ENCODE data around the gene CFLAR. TPM values are rescaled to one million over a fixed set of nuclear protein-coding genes. Genes with fewer than 3 reads are reported as not detected.

The CFLAR gene
- total RNA-seq (2021; fragmentation: NEBNext Ultra II Directional; extraction: Animal tissue kit (Norgen Biotek cat#: 25700)), result 10 to 100 TPM; 56.0 to 65.1 (median 59.1) TPM
- long read RNA-seq, full-length matches to known transcripts, result 17 of 53 reads
- long read RNA-seq, partial matches to known transcripts, result 18 of 53 reads
- long read RNA-seq, other reads (novel, unspliced or antisense), result 18 of 53 reads

GRCh38 chr2:201116115-201116958, at the start of gene CFLAR:
CFLAR (plus strand) TSS chr2:201116164; CDS start chr2:201129866, 13,702 bp downstream.
- peak within 1 kb of the TSS; percentile 93 for H3K27ac Mint-ChIP-seq
- DNase-seq, result peak; percentile 68
- TF ChIP-seq CTCF (IDR thresholded peaks at IDR 0.05), result no peak
- H3K27me3 Mint-ChIP-seq (ENCODE audit: insufficient read depth), result peaks cover 5% of the 10 kb centered on the region
- H3K36me3 Mint-ChIP-seq (ENCODE audit: low read depth), result peaks cover 36% of the 10 kb centered on the region
- peaks cover 57% of the 10 kb centered on the region for H3K4me1 Mint-ChIP-seq (ENCODE audit: low read depth)
- no peaks in the 10 kb centered on the region for H3K9me3 Mint-ChIP-seq
- H3K4me3 Mint-ChIP-seq, result peak within 1 kb of the TSS; percentile 94

DNA sequence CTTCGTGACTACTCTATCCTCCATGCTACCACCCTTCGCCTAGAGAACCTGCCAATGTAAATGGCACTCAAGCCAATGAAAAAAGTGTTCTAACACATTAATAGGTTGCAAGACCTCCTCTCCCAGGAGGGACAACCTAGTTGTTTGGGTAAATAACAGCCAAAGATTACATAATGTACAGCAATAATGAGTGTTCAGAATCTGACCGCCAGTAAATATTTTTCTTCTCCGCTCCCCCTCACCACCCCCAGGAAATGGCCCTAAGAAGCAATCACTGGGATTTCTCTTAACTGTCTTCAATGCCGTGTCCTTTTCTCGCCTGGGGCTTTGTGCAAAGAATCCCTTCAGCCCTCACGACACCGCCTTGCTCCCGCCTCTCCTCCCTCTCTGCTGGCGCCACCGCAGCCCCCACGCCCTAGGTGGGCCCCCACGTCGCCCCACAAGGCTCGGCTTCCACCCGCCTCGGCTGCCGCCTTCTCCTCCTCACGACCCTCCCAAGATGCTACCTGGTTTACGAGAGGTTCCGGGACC, 45.0 kb upstream of the CFLAR start:
- no peak for TF ChIP-seq CTCF (IDR thresholded peaks at IDR 0.05)

DNA sequence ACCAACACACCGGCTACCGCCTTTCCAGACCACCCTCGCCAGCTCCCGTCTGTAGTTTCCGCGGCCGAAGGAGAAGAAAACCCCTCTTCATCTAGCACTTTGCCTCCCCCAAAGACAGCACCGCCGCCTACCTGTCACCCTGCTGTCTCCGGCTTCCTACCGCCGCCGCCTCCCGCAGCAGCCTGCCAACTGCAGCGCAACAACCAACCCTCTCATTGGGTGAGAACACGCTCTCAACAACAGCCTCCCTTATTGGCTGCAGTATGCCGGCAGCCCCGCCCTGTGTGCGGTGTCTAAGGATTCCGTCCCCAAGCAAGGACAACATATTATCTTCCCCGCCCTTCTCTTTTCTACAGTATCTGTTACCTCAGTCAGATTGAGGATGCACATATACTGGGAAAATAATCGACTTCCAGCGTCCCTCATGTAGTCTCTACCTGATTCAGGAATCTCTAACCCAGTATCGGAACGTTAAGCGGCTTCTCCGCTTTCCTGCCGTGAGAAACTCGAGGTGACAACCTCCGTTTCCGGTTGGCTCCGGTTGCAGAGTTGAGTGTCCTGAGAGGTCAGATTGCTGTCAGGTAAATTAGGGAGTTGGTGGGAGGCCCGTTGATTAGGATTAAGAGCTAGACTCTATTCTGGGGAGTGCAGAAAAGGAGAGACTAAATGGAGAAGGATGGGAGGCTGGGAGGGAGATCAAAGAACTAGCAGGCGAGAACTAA, 44.3 kb upstream of the CFLAR start, which contains the start of the genes HYCC2 and NDUFB3:
Gene HYCC2 (minus strand): TSS at position 193 of the 722 bp plus-strand sequence. CDS start 47,662 bp downstream, outside the sequence.
Gene NDUFB3 (plus strand): TSS at position 523 of the 722 bp plus-strand sequence. CDS start 6,882 bp downstream, outside the sequence.
- H3K36me3 Mint-ChIP-seq (ENCODE audit: low read depth), result peaks cover 14% of the 10 kb centered on the region
- peaks cover 33% of the 10 kb centered on the region for H3K4me1 Mint-ChIP-seq (ENCODE audit: low read depth)
- H3K4me3 Mint-ChIP-seq, result peak within 1 kb of the TSS; percentile 97
- H3K27ac Mint-ChIP-seq, result peak within 1 kb of the TSS; percentile 93
- DNase-seq, result peak; percentile 92
- no peaks in the 10 kb centered on the region for H3K9me3 Mint-ChIP-seq
- TF ChIP-seq CTCF (IDR thresholded peaks at IDR 0.05), result peak; percentile 55; the same call in 1 of the 2 replicates
- no peaks in the 10 kb centered on the region; the same call in none of the 2 replicates for H3K27me3 Mint-ChIP-seq (ENCODE audit: insufficient read depth)

More for the DNA sequence above, 45.0 kb upstream of the CFLAR start:
- Mint-ChIP-seq H3K36me3 (ENCODE audit: low read depth) (peaks cover 14% of the 10 kb centered on the region), H3K4me3 (peak overlapping the region; percentile 97), H3K27me3 (ENCODE audit: insufficient read depth) (no peaks in the 10 kb centered on the region; the same call in none of the 2 replicates), H3K27ac (peak overlapping the region; percentile 93), H3K4me1 (ENCODE audit: low read depth) (peaks cover 33% of the 10 kb centered on the region), H3K9me3 (no peaks in the 10 kb centered on the region)
- DNase-seq, result no peak

DNA sequence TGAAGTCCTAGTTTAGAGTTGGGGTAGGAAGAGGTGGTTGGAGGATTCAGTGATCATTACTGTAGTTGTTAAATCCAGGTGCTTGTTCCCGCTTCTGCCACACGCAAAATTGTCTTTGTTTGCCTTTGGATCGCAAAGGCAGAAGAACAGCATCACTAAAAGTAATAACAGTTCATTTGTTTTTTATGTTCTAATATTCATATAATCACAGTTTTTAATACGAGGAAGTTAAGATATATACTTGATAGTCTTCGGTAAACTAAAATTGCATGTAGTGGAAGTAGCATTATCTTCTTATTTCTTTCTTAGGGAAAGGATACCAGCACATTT, 43.8 kb upstream of the CFLAR start:
- peak overlapping the region; percentile 97 for H3K4me3 Mint-ChIP-seq
- no peaks in the 10 kb centered on the region for H3K9me3 Mint-ChIP-seq
- no peak for DNase-seq
- peaks cover 33% of the 10 kb centered on the region for H3K4me1 Mint-ChIP-seq (ENCODE audit: low read depth)
- H3K27me3 Mint-ChIP-seq (ENCODE audit: insufficient read depth), result no peaks in the 10 kb centered on the region; the same call in none of the 2 replicates
- TF ChIP-seq CTCF (IDR thresholded peaks at IDR 0.05), result no peak
- H3K27ac Mint-ChIP-seq, result peak overlapping the region; percentile 93
- peaks cover 14% of the 10 kb centered on the region for H3K36me3 Mint-ChIP-seq (ENCODE audit: low read depth)

- Mint-ChIP-seq H3K36me3 (ENCODE audit: low read depth) (peaks cover 14% of the 10 kb centered on the region), H3K27me3 (ENCODE audit: insufficient read depth) (no peaks in the 10 kb centered on the region; the same call in none of the 2 replicates), H3K4me3 (peak overlapping the region; percentile 97), H3K4me1 (ENCODE audit: low read depth) (peaks cover 33% of the 10 kb centered on the region), H3K27ac (no peak overlapping the region), H3K9me3 (no peaks in the 10 kb centered on the region)
- TF ChIP-seq CTCF (IDR thresholded peaks at IDR 0.05), result no peak
- DNase-seq, result no peak
Observed at GRCh38 chr2:201073071-201073470, 42.9 kb upstream of the CFLAR start.

Measured in HFFc6 (cell line).